Spleen (tissue), 7 donors: ENCODE measurements around the gene CPXM2.

ENCODE experiments used
- POLR2A ChIP-seq, 3 donors: fragments of 450-650 bp; IDR thresholded peaks; one replicate each; pipeline ENCODE4 v1.5.1; 2017; ENCODE audit warnings: antibody characterized with exemption in 3 of 3, mild to moderate bottlenecking in 1 of 3
- TF ChIP-seq, protein P1 (sequence below), 11 experiments: fragments of 200-600 bp in 7 of 11; fragments of 450-650 bp in 4 of 11; sonication (generic) in 4 of 11; IDR thresholded peaks in 8 of 11; conservative IDR thresholded peaks in 3 of 11; 1 replicate in 7 of 11; 2 replicates in 4 of 11; pipeline versions ENCODE4 v1.4.0 to v1.8.0; 2016 to 2021; ENCODE audit warnings: antibody characterized with exemption in 11 of 11, inconsistent platforms in 4 of 11, mild to moderate bottlenecking in 1 of 11
- donor health status: DM: no; HTN: no; CAD: no; lungs with moderate emphysema.
- donor health status: DM: no; HTN: no; CAD: no.
- donor health status: DM: no; HTN: no; CAD: no.

DNA sequence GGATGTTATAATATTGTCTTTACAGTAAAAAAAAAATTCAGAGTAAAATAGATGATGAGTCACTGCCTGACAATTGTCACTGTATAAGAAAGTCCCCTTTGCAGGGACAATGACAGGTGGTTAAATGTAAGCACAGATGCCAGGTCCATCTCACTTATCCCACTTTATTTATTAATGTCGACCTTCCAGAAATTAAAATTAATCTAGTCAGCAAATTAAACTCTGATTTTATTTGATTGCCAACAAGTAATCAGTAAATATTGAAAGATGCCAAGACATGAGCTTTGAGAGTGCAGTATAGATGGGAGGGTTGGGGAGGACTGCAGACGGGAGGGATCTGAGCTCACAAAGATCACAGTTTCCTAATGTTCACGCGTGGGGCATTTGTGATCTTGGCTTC is 50.9 kb downstream of the CPXM2 start:
- no peak for TF ChIP-seq POLR2A (IDR thresholded peaks at IDR 0.05)
- TF ChIP-seq, protein P1, sequence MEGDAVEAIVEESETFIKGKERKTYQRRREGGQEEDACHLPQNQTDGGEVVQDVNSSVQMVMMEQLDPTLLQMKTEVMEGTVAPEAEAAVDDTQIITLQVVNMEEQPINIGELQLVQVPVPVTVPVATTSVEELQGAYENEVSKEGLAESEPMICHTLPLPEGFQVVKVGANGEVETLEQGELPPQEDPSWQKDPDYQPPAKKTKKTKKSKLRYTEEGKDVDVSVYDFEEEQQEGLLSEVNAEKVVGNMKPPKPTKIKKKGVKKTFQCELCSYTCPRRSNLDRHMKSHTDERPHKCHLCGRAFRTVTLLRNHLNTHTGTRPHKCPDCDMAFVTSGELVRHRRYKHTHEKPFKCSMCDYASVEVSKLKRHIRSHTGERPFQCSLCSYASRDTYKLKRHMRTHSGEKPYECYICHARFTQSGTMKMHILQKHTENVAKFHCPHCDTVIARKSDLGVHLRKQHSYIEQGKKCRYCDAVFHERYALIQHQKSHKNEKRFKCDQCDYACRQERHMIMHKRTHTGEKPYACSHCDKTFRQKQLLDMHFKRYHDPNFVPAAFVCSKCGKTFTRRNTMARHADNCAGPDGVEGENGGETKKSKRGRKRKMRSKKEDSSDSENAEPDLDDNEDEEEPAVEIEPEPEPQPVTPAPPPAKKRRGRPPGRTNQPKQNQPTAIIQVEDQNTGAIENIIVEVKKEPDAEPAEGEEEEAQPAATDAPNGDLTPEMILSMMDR (IDR thresholded peaks at IDR 0.05 in 8 of 11, conservative IDR thresholded peaks at IDR 0.05 in 3 of 11), result no peak
